ENCODE data around the gene AFF3.
"Not testable (repeated sequence)": the region's sequence is repeated elsewhere in the genome, so short reads cannot be mapped to it uniquely, and the experiment has no call there.

The AFF3 gene

DNA sequence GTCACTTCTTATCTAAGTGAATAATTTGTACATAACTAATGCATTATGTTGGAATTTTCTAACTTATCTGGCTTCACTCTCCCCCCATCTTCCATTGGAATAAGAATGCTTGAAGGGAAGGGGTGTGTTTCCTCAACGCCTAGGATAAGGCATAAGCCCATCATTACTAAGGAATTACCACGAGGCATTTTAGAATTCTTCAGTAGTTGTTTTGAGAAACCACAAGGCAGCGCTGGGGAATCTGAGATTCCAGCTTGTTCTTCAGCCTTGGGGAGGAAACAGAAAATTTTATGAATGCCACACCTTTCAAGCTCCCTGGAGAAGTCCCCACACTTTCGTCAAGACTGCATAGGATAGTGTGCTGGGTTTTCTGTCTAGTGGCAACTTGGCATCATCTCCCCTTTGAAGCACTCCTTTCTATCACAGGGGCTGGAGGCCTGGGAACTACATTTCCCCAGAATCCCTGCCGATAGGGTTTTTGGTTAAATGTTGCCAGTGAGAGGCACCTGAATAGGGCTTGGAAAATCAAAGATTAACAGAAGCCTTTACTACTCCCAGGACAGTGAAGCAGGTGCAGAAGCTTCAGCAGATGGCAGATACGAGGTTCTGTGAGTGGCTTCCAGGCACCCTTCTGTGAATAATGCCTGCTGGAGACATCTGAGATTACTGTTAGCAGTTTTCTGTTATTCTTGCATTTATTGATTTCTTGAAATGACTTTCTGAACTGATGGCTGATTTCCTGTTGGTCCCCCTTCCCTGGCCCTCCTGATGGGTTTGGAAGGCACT, 459.9 kb downstream of the AFF3 start:
- DNase-seq = peak; percentile 84

DNA sequence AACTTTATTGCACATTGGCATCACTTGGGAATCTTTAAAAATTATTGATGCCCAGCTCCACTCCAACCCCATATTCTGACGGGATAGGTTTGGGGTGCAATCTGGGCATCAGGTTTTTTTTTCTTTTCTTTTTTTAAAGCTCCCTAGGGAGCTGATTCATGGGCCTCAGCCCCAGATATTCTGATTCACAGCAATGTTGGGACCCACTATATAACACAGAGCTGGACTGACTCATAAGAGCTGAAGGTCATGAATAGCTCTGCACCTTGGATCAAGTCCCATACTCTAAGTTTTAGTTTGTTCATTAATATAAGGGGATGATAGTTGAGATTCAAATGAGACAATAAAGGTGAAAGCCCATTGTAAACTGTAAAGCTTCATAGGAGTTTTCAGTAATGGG, 461.4 kb downstream of the AFF3 start:
- DNase-seq = no peak

DNA sequence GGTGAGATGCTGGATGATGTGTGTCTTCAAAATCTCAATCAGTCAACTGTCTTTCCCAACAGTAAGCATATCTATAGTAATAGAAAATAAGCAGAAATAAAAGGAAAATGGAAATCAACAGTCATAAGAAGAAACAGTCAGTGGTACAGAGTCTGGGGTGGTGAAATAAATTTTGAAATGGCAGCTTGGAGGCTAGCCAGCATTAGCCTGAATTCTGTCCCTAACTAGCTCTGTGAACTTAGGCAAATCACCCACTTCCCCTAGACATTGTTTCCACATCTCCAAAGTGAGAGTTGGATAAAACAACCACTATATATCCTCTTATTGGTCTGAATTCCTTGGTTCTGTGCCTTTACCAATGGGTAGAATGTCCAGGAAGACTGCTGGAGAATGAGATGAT, 462.9 kb downstream of the AFF3 start:
- no peak for DNase-seq

DNA sequence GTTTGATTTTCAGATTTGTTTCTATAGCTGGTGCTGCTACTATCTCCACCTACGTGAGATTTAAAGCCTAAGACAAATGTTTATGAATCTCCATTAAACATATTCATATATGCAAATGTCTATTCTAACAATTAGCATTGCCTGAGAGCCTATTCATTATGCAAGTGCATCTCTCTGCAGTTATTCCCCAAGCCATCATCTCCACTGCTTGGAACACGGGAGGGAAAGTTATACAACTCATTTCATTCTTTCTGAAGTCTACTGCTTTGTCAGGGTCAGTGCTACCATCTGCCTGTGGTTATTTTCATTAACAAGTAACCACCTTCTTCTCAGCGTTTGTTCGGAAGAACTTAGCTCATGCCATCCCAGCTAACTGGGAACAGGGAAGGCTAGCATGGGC, 463.8 kb downstream of the AFF3 start:
- DNase-seq = no peak

DNA sequence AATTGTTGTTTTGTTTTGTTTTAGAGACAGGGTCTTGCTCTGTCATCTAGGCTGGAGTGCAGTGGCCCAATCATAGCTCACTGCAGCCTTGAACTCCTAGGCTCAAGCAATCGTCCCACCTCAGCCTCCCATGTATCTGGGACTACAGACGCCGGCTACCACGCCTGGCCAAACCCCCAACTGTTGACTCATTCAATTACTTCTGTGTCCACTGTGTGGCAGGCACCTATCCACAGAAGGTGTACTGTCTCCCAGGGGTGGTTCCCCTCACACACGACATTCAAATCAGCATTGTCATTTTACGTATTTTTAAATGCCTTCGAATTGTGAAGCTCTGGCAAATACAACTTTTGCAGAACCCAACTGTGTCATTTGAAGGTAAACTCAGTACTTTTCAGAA, 464.6 kb downstream of the AFF3 start:
- no peak for DNase-seq

DNA sequence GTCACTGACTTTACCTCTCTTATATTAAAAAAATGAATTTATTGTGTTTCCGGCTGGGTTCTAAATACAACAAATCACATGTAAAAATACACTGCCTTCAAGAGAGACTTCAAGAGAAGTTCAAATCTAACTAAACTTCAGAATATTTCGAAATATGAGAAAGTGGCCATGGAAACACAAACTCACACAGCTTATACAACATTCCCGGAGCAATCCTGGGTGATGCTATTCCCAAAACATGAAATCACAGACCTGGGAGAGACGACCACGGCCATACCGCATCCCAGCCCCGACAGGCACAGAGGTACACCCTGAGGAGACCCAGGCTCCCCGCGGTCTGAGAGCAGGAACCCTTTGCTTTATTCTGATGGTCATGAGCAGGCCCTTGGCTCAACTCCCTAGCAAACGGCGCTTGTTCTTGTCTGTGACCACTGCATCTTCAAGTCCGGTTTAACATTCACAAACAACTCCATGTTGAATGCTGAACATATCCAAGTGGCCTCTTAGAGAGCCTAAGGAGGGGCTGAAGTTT, 467.2 kb downstream of the AFF3 start:
- no peak for DNase-seq

DNA sequence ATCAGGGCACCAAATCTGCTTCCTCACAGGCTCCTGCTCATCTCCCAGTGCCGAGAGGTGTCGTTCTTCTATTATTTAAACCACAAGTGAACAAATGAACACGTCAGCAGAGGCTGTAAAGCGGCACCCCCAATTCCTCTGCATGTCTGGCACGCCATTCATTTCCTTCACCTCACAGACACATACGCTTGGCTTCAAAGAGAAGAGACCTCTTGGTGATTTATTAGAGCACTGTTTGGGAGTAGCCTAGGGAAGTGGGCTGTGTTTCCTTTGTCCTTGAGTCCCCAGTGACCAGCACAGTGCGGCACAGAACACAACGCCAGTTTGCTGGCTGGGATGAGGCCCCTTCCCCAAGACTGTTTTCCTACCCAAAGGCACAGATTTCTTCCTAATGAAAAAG, 468.3 kb downstream of the AFF3 start:
- no peak for DNase-seq

DNA sequence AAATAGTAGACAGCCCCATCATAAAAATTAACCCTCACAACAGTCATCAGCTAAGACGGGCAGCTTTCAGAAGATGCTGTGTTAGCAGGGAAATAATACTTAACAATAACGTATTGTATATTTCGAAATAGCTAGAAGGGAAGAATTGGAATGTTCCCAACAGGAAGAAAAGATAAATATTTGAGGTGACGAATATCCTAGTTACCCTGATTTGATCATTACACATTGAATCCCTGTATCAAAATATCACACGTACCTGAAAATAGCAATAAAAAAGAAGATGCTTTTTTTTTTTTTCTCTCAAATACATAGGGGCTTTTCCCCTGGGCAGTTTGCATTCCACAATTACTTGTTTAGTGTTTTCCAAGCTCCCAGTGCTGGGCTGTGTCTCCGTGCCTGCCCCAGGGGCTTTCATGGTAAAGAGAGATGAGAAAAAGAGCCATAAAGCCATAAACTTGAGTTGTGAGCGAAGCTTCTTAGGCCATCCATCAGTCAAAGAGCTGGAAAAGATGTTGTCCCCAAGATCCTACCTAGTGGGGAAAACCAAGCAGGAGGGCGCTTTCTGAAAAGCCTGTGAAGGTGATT, 469.5 kb downstream of the AFF3 start:
- DNase-seq = no peak

DNA sequence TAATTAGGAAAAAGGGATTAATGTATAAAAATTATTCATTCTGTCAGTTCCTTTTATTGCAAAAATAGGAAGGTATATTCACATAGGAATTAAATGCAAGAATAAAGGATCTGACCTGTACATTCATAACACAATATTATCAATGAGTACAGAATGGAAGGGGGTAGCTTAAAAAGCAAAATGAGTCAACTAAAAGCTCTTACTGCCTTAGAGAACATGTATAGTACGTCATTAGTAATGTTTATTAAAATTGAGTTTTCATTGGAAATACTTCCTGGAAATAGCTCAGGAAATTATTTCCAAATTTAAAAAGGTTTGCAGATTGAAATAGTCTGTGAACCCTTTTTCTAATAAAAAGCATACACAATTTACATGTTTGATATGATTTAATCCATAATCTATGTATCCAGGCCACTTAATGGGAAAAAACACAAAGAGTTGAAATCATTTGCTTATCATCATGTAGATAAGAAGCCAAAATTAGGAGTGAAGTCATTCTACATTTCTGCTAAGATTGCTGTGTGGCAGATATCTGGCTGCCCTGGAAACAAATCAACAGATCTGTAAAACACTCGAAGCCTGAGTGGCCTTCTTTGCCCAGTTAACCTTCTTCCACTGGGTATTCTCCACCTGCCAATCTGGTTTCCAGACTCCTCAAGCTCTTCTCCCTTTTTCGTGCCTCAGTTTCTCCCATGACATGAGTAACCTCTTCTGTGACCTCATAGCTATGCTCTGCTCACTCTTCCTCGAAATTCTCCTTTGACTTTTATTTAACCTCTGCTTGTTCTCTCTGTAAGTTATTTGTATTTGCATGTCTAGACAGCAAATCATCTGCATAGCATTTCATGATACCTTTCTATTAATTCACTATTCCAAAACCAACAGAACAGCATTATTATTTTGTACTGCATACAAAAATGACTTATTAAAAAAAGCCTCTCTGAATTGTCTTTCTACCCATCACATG, 471.3 kb downstream of the AFF3 start:
- no peak for DNase-seq

DNA sequence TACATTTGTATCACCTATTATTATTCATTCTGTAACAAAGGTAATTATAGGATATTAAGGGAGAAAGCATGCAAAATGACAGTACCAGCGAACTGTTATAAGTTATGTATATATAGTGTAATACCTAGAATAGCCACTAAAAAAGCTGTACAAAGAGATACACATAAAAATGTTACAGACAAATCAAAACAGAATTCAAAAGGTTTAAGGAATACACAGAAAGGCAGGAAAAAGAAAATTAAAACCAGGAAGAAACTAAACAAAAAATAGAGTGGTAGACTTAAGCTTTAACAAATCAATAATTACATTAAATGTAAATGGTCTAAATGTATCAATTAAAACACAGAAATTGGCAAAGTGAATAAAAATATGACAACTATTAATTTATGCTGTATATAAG, 476.1 kb downstream of the AFF3 start:
- DNase-seq = no peak

DNA sequence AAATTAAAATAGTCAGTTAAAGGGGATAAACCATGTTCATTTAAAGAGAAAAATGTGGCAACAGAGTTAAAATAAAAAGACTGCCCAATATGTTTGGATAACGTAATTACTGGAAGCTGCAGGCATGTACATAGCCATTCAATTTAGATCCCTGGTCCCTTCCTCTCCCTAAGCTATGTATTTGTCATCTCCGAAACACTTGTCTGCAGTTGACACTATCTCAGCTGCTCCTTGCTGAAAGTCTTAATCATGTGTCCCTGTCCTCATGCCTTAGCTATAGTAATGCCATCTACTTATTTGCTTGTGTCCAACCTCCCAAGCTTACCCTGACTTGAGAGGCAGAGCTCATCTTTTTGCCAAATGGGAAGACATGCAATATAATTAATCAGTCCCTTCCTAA, 478.7 kb downstream of the AFF3 start:
- DNase-seq = no peak

DNA sequence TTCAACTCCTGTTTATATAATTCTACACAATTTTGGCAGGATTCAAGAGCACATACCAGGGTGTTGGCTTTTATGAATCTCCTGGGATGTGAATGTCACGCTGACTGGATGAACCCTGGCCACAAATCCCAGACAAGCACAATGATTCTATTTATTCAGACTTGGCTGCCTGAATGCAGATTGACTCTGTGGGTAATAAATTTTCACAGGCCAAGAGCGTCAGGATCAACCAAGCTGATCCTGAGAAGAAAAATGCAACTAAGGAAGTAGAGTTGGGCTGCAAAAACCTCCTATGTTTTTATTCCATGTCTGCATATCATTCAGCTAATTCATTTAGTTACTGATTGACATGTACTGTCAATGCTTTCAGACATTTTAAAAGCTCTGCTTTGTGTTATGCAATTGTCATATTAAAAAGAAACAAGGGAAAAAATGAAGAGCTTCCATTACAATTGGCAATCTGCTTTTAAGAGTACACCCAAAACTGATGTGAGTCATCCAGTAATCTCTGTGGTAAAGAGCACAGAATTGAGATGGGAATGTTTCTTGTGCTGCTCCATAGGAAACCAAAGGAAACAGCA, 479.5 kb downstream of the AFF3 start:
- DNase-seq = no peak

DNA sequence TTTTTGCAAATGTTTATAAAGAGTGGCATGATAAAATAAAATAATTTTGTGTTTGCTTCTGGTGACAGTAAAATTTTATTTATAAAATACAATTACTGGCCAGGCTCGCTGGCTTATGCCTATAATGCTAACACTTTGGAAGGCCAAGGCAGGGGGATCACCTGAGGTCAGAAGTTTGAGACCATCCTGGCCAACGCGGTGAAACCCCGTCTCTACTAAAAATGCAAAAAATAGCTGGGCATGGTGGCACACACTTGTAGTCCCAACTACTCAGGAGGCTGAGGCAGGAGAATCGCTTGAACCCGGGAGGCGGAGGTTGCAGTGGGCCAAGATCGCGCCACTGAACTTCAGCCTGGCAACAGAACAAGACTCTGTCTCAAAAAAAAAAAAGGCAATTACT, 480.6 kb downstream of the AFF3 start:
- not testable (repeated sequence) for DNase-seq

DNA sequence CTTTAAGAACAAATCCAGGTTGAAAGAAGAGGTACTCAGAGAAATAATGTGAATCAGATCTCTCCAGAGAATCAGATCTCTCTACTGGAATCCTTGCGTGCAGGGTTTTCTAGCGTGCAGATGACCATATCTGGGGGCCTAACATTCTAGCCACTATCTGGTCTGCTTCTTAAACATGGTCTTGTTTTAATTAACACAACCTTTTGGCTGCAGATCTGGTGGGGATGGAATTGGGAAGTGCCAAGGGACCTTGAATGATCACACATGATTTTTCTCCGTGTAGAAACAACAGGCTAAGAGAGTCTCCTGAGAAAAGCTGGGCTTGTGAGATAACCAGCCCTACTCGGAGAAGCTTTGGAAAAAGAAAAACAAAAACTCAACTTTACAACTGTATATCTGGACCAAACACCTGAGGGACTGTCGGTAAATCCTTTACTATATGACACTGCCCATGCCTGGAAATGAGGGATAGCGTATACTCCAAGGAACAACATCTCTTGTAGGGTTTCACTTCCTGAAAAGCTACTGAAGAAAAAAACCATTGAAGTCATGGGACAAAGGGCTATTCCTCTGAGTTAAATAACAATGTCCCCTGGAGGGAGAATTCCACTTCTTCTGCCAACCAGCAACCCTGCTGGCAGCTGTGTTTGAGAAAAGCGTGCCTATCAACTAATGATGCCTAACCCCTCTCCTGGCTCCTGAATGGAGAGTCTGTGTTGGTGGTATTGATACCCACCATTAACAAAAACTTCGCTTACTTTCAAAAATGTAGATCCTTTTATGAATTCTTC, 481.6 kb downstream of the AFF3 start:
- no peak for DNase-seq

DNA sequence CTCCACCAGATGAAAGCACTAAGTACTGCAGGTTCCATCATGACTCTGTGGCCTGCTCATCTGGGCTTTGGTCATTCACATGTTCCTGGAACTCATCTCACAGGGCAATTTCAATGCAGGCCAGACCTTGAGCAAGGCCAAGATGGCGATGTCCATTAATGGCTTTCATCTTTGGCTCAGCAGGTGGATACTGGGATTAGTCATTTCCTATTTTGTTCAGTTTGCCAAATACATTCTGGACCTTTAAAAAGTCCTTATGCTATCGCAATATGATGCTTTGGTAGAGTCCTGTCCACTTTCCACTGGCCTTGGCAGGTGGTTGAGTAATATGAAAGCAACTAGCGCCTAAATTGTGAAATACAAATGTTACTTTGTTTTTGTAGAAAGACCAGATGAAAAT, 482.5 kb downstream of the AFF3 start:
- no peak for DNase-seq

DNA sequence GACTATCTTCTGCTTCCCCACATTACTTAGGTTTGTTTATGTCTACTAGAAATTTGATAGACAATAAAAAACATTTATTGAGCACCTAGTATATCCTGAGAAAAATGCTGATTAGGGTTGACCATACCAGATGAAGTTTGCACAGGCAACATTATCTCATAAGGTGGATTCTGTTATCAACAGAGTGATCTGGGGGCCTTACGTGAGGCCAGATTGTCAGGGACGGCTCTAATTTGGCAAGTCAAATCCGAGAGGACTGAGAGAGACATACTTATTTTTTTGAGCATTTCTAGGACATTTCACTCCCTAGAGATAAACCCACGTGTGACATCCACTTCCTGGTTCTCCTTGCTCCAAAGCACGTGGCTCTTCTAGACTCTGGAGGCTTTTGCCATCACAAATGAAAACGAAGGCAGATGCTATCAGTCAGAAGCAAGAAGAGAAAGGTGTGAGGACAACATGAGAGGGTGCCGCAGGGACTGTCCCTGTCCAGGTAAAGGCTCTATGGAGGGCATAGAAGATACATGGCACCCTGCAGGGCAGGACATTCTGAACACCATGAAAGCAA, 484.6 kb downstream of the AFF3 start:
- no peak for DNase-seq

DNA sequence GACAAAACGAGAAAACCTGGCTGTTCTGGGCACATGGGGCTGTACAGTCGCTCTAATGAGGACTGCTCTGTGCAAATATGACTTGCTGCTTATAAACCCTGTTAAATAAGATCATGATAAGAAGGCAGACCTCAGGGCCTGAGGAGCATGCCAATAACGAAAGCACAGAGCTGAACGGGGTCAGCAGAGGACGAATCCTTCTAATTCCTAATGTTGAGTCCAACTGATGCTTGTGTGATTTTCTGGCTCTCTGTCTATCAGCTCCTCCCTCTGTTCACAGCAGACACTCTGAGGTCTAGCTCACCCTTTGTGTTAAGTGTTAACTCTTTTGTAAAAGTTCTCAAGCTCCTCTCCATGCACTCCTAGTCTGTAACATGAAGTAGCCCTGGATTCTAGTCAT, 485.4 kb downstream of the AFF3 start:
- no peak for DNase-seq

DNA sequence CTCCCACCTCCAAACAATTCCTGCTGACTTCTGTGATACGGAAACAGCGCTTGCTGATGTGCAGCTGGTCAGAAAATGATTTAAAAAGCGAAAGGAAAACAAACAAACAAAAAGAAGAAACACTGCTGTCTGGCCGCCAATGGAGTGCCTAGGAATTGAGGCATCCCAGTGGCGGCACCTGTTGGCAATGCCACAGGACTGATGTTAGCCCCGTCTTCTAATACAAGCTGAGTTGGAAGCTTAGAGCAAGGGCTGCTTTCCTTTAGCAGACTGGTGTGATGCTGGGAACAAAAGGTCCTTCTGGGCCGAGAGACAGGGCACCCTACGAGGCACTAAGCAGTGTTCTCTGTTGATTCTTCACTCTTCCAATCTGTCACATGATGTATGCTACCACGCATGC, 489.0 kb downstream of the AFF3 start:
- DNase-seq = no peak

DNA sequence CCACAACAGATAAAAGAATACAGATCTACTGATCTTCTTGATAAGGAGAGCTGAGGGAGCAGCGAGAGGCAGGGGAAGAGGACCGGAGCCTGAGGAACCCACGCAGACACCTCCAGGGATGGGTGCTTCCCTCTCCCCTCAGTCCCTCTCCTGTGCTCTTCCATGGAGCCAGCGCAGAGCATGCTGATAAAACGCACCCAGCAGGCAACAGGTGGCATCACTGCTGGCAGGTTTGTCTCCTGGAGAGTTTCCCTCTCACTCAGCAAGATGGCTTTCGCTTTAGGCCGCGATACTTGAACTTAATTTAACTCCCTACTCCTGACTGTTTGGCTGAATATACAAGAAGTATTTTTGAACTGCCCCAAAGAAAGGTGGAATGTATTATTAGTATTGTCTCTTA, 489.5 kb downstream of the AFF3 start:
- no peak for DNase-seq

DNA sequence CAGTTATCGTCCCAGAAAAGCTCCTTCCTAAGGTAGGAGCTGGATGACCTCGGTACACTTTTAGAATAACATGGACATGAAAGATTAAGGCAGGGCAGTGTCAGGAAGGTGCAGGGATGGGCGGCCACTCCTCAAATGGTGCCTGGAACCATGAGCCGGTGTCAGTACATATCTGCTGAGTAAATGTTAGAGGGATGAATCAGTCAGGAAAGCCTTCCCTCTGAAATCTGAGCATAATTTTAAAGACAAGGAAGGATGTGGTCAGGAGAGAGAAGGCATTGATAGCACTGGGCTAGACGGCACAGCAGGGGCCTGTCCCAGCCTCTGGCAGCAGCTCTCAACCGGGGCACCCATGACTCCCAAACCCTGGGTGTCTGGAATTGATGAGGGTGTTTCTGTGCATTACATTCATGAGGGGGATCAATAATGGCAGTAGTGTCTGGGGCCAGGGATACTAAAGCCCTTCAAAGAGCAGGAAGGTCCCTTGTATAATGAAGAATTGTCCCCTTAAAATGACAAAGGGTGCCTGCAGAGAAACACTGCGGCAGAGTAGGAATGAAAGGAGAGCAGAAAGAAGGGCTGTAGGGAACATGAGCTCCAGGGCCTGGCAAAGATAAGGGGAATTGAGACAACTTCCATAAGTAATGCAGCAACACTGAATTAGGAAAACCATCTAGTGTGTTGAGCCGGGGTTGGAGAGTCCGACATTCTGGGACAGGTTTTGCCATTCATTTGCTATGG, 490.3 kb downstream of the AFF3 start:
- no peak for DNase-seq
